Activated T-cell treated with anti-CD3 and anti-CD28 coated beads for 4 hours (primary cell): ENCODE results near the gene GRM1.

Experiments used
- DNase-seq: peaks from one replicate; pipeline ENCODE4 v3.0.0-alpha.2; 2020

GRM1 gene

GRCh38 chr6:146282837-146283236 lies 254.0 kb downstream of the GRM1 start:
- DNase-seq, result no peak

GRCh38 chr6:146284311-146284710 lies 255.4 kb downstream of the GRM1 start:
- DNase-seq, result no peak

GRCh38 chr6:146286961-146287360 lies 258.1 kb downstream of the GRM1 start:
- no peak for DNase-seq

DNA sequence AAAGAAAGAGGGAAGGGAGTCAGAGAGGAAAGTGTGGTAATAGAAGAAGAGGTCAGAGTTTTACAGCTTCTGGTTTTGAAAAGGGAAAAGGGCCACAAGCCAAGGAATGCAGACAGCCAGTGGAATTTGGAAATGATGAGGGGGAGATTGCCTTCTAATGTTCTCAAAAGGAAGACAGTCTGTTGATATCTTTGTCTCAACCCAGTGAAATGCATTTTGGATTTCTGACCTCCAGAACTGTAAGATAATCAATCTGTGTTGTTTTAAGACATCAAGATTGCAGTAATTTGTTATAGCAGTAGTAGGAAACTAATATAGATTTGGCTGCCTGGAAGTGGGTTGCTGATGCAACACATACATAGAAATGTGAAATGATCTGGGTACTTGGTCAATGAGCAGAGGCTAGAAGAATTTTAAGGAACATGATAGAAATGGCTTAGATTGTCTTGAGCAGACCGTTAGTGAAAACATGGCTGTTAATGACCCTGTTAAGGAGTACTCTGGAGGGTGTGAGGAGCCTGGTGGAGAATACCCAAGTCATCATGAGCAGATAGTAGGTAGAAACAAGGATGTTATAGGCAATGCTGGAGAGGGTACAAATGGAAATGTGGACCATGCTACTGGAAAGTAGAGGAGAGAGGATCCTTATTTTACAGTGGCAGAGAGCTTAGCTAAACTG lies 259.0 kb downstream of the GRM1 start:
- DNase-seq, result no peak

- DNase-seq, result no peak
These were observed 261.1 kb downstream of the GRM1 start for GRCh38 chr6:146289816-146290588.

DNA sequence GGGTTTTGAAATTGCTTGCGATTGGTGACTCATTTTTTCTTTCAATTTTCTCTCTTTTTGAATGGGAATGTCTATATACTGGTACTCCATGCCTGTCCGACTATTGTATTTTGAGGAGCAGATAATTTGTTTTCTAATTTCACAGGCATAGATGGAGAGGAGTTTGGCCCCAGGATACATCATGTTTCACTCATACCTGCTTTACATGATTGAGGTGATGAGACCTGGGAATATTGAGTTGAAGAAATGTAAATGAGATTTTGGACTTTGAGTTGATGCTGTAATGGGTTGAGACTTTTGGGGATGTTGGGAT lies 261.7 kb downstream of the GRM1 start:
- DNase-seq, result no peak

DNA sequence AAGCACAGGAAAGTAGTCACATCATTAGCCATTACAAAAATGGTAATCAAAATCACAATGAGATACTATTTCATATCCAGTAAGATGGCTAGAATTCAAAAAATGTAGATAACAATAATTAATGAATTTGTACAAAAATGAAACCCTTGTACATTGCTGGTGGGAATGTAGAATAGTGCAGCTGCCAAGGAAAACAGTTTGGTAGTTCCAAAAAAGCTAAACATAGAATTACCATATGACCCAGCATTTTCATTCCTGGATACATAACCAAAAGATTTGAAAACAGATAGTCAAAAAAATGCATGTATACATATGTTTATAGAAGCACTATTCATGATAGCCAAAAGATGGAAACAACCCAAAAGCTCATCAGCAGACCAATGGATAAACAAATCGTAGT lies 263.6 kb downstream of the GRM1 start:
- DNase-seq, result no peak

DNA sequence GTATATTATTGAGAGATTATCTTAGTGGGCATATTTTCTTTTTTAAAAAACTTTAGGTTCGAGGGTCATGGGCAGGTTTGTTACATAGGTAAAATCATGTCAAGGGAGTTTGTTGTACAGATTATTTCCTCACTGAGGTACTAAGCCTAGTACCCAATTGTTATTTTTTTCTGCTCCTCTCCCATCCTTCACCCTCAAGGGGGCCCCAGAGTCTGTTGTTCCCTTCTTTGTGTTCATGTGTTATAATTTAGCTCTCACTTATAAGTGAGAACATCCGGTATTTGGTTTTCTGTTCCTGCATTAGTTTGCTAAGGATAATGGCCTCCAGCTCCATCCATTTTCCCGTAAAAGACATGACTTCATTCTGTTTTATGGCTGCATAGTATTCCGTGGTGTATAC lies 266.8 kb downstream of the GRM1 start:
- DNase-seq, result no peak

DNA sequence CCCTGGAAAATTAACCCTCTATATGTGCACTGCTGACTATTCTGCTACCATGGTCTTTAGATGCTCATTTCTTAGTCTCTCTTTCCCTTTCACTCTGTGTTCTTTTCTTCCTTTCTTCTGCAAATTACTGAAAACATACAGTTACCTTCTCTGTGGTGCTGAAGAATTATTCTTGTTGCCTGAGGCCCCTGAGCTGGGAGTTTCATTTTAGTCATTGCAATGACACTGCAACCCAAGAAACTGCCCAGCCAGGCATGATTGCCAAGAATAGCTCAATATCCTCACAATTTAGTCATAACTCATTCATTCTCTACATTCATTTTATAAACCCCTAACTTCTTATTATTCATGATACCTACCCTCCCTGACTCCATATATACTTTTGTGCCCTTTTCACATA lies 269.0 kb downstream of the GRM1 start:
- no peak for DNase-seq

DNA sequence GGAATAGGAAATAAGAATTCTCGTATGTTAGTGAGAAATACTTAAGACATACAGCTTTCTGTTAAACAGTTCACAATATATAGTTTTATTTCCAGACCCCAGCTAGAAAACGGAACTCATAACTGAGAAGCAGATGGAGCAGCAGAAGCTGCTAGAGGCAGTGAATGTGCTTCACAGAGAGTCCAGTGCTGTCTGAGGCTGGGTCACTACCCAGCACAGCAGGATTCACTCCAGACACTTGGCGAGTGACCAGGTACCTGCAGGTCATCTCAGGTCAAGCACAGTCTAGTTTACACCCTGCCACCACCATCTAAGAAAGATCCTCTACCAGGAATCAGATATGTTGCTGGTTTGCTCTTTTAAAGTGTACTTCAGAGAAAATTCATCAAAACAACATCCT lies 271.7 kb downstream of the GRM1 start:
- no peak for DNase-seq

DNA sequence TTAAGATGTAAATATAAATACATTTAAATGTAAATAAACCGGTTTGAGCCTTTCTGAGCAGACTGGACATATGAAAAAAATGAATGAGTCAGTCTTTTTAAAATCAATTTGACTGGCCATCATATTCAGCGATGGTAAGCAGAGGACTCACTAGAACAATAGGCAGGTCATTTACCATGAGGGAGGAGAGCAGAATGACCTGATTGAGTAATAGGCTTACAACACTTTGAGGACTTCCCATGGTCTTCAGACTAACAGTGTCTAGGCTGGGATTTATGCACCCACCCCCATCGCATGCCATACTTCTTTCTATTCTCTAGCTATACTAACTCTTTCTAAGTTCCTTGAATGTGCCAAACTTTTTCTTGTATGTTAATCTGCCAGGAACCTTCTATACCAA lies 272.9 kb downstream of the GRM1 start:
- DNase-seq, result no peak

GRCh38 chr6:146302994-146303393 lies 274.1 kb downstream of the GRM1 start:
- no peak for DNase-seq

DNA sequence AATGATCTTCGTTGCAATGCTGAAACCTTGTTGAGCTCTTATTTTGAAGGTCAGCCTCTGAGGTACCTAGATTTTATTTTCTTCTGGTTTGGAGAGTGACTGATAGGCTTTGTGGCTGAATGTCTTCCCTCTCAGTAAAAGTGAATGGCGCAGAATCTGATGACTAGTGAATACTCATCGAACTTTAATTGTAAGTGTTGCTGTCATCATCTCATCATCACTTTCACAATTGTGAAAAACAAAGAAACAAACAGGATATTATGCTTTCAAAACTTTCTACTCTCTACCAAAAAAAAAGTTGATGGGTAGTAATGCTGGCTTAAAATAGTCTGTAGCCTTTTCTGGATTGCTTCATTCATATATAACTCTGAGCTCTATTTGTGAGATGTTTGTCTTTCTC lies 275.3 kb downstream of the GRM1 start:
- no peak for DNase-seq

GRCh38 chr6:146305092-146305491 lies 276.2 kb downstream of the GRM1 start:
- no peak for DNase-seq

- DNase-seq, result no peak
These were observed 277.1 kb downstream of the GRM1 start for GRCh38 chr6:146305951-146306350.

DNA sequence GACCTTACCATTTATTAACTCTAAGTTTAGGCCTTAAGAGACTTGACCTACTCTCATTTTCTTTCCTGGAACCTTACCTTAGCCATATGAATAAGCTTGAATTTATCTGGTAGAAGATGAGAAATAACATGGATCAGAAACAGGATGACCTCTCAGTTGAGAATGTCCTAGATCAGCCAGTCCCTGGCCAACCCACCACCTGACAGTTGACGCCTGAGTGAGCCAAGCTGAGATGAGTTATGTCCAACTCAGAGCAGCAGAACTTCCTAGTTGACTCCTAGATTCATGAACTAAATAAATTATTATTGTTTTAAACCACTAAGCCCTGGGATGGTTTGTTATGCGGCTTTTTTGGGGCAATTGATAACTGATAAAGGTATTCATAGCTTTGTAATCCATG lies 281.8 kb downstream of the GRM1 start:
- DNase-seq, result no peak

- DNase-seq, result no peak
These were observed 282.2 kb downstream of the GRM1 start for GRCh38 chr6:146311079-146311478.

- no peak for DNase-seq
These were observed 283.7 kb downstream of the GRM1 start for GRCh38 chr6:146312608-146313007.

GRCh38 chr6:146315381-146316174 lies 286.7 kb downstream of the GRM1 start:
- DNase-seq, result no peak

DNA sequence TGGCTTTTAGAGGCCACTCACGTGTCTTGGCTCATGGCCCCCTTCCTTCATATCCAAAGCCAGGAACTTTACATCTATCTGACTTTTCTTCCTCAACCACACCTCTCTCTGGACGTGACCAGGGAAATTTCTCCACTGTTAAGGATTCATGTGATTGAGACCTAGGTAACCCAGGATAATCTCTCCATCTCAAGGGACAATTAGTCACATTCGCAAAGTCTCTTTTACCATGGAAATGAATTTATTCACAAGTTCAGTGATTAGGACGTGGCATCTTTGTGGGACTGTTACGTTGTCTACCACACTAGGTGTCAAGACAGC lies 287.3 kb downstream of the GRM1 start:
- no peak for DNase-seq

DNA sequence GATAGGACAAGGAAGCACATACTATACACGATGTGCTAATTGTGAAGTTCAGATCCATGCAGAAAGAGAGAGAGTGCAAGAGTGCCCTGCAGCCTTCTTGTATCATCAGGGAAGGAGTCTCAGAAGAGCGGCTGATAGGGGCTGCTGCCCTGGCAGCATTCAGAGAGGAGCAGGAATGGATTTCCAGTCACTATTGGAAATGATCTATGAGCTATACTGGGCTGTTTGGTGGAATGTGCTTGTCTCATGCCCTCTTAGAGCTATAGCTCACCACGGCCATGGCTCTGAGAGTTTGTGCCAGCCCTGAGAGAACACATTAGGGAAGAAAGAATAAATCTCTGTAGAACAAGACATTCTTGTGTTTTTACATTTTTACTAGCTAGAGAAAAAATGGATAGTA lies 302.2 kb downstream of the GRM1 start:
- no peak for DNase-seq

- no peak for DNase-seq
These were observed 306.5 kb downstream of the GRM1 start for GRCh38 chr6:146335336-146335735.

GRCh38 chr6:146336191-146336590 lies 307.3 kb downstream of the GRM1 start:
- no peak for DNase-seq

DNA sequence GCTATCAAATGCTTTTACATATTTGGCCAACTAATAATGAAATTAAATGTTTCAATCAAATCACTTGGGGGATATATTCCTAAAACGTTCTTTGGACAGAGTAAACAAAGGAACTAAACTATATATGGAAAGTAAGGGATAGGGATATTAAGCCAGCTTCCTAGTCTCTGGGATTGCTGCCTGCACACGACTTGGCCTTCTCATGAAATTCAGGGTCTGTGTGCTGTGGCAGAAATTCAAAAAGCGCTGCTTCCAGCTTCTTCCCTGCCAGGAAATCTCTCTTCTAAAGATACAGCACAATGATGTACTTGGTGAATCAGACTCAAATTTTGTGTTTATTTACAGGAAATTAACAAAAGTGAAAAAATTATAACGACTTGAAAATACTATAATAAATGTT lies 308.5 kb downstream of the GRM1 start:
- no peak for DNase-seq
